ENCODE results near the gene FAM171A2.

- TF ChIP-seq GATA2 (IDR thresholded peaks at IDR 0.05; ENCODE audit: low read depth, low read length) (no peak), GATA3 (IDR thresholded peaks at IDR 0.05; ENCODE audit: low read depth, low read length) (no peak)
Observed at GRCh38 chr17:44379887-44380286, 16.2 kb upstream of the FAM171A2 start.

Data from SH-SY5Y (cell line).